ENCODE data around the gene CACFD1.

Gene CACFD1

DNA sequence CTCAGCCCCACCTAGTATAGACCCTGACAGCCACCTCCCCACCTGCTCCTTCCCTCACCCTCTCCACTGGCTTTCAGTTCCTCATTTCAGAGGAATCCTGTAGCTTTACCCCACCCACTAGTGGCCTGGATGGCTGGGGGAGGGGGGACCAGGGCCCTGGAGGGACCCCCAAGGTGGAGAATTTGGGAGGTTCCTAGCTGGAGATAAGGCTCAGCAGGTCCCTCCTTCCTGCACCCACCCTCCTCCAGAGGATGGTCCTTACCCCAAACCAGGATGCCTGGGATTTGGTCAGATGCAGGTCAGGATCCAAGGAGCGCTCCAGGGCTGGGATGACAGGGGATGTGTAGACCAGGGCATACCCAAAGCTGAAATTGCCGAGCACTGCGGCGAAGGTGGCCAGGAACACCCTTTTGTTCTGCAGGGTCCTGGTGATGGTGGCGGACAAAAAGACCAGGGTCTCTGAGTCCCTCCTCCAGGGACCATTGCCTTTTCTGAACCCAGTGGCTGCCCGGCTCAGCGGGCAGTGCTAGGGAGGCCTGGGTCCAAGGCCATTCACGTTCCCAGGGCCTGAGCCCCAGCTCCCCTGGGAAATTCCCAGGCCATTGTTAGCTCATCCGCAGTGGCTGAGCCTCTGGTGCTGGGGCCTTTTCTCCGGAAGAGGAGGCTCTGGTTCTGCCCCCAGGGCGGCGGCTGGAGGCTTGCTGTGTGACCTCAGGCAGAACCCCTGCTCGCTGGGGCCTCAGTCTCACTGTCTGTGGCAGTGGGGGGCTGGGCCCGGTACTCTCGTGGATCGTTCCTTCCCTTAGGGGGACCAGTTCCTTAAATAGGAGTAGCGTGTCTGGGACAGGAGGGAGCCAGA, 18.4 kb downstream of the CACFD1 start:
- Histone ChIP-seq H3K4me3 (ENCODE audit: low read length in 2 of 2) (peak overlapping the region; percentile 71 to 84), H3K27me3 (ENCODE audit: control insufficient read depth in 3 of 3, insufficient read depth in 3 of 3, low read depth in 1 of 3, low read length in 3 of 3) (peaks cover 0 to 15% (median 7%) of the 10 kb centered on the region in 3 experiments), H3K4me1 (ENCODE audit: control insufficient read depth in 2 of 2, insufficient read depth in 1 of 2, low read depth in 1 of 2, low read length in 2 of 2) (peaks cover 10% of the 10 kb centered on the region in 2 donors), H3K14ac (ENCODE audit: low read length) (peak overlapping the region; percentile 97), H3K9me3 (replicated peaks in 1 of 2; ENCODE audit: control insufficient read depth in 2 of 2, insufficient read depth in 1 of 2, low read depth in 1 of 2, low read length in 2 of 2) (no peaks in the 10 kb centered on the region), H3K4ac (ENCODE audit: low read length) (peak overlapping the region; percentile 4), H2BK120ac (ENCODE audit: low read depth, low read length) (peak overlapping the region; percentile 47), H2BK15ac (ENCODE audit: low read length) (peak overlapping the region; percentile 87), H3K23ac (ENCODE audit: low read depth, low read length, poor library complexity) (peak overlapping the region; percentile 73), H3K27ac (replicated peaks; ENCODE audit: low read length) (no peak overlapping the region), H2AFZ (ENCODE audit: low read length) (peak overlapping the region; percentile 100), H3K18ac (ENCODE audit: low read length) (peak overlapping the region; percentile 38), H3K36me3 (replicated peaks in 1 of 2; ENCODE audit: control insufficient read depth in 2 of 2, insufficient read depth in 2 of 2, low read length in 2 of 2) (peaks cover 8 to 36% of the 10 kb centered on the region in 2 donors), H2AK5ac (ENCODE audit: low read depth, low read length) (peak overlapping the region; percentile 88), H3K4me2 (ENCODE audit: insufficient read depth, low read length, poor library complexity, severe bottlenecking) (peak overlapping the region; percentile 94), H2BK5ac (ENCODE audit: low read length) (peak overlapping the region; percentile 90), H4K91ac (ENCODE audit: low read depth, low read length, poor library complexity) (no peak overlapping the region), H3K9ac (ENCODE audit: low read depth, low read length, poor library complexity) (peak overlapping the region; percentile 92), H2BK12ac (ENCODE audit: low read length) (peak overlapping the region; percentile 2), H4K8ac (ENCODE audit: low read depth, low read length) (no peak overlapping the region), H3K79me1 (ENCODE audit: low read depth, low read length) (peaks cover 2% of the 10 kb centered on the region)
- peak; percentile 39 for DNase-seq (ENCODE audit: low spot score)
- whole genome bisulfite sequencing, 2 donors (ENCODE audit: extremely low coverage in 2 of 2, insufficient read length in 2 of 2, insufficient replicate concordance in 1 of 2), result no CpG with 5 or more reads among the region's 17 CpGs

DNA sequence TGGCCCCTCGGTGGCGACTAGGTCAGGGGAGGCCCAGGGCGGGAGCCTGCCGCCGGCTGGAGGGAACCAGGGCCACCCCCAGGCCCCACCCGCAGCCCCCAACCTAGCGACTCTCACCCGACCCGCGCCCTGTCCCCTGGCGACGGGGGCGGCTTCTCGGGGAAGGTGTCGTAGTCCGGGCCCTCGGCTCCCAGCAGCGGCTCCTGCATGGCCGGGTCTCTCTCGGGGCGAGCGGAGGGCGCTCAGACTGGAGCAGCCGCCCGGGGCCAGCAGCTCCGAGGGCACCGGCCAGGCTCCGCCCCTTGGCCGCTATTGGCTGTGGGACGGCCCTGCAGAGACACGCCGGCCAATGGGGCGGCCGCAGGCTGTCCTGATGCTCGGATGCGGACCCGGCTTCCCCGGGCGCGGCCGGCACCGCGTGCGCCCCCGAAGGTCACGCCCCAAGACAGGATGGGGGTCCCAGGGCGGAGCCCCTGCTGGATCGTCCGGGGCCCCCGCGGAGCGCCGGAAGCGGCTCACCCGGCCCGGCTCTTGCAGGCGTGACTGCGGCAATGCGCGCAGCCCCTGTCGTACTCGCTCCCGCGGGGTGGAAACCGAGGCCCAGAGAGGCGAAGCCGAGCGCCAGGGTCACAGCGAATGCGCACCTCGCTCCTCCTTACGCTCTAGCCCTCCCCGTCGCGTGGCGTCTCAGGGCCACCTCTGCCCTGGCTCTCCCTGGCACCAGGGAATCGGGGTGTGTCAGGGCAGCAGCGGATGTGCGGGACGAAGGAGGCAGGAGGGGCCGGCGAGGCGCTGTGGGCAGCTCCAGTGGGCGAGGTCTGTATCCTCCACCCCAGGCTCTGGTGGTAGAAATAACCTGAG, 19.3 kb downstream of the CACFD1 start, which contains the start of gene SLC2A6:
SLC2A6 (minus strand) TSS at position 249 of the 861 bp plus-strand sequence; CDS start at position 209, 40 bp downstream.
- H2BK12ac ChIP-seq (ENCODE audit: low read length), result peak within 1 kb of the TSS; percentile 88
- H3K4me3 ChIP-seq (ENCODE audit: low read length in 2 of 2), result peak within 1 kb of the TSS; percentile 71 to 84
- peak within 1 kb of the TSS; percentile 96 for H3K9ac ChIP-seq (ENCODE audit: low read depth, low read length, poor library complexity)
- peak within 1 kb of the TSS; percentile 88 for H2AK5ac ChIP-seq (ENCODE audit: low read depth, low read length)
- no peak within 1 kb of the TSS for H4K8ac ChIP-seq (ENCODE audit: low read depth, low read length)
- peak within 1 kb of the TSS; percentile 87 for H2BK15ac ChIP-seq (ENCODE audit: low read length)
- peak within 1 kb of the TSS; percentile 83 for H3K23ac ChIP-seq (ENCODE audit: low read depth, low read length, poor library complexity)
- peak within 1 kb of the TSS; percentile 86 for H3K18ac ChIP-seq (ENCODE audit: low read length)
- peaks cover 2% of the 10 kb centered on the region for H3K79me1 ChIP-seq (ENCODE audit: low read depth, low read length)
- WGBS, 2 donors (ENCODE audit: extremely low coverage in 2 of 2, insufficient read length in 2 of 2, insufficient replicate concordance in 1 of 2), result no CpG with 5 or more reads among the region's 84 CpGs
- H4K91ac ChIP-seq (ENCODE audit: low read depth, low read length, poor library complexity), result peak within 1 kb of the TSS; percentile 22
- peak within 1 kb of the TSS; percentile 47 for H2BK120ac ChIP-seq (ENCODE audit: low read depth, low read length)
- no peak within 1 kb of the TSS for H3K27ac ChIP-seq (replicated peaks; ENCODE audit: low read length)
- H3K14ac ChIP-seq (ENCODE audit: low read length), result peak within 1 kb of the TSS; percentile 97
- peak; percentile 85 for DNase-seq (ENCODE audit: low spot score)
- peaks cover 8 to 27% of the 10 kb centered on the region in 2 donors for H3K36me3 ChIP-seq (replicated peaks in 1 of 2; ENCODE audit: control insufficient read depth in 2 of 2, insufficient read depth in 2 of 2, low read length in 2 of 2)
- peaks cover 10% of the 10 kb centered on the region in 2 donors for H3K4me1 ChIP-seq (ENCODE audit: control insufficient read depth in 2 of 2, insufficient read depth in 1 of 2, low read depth in 1 of 2, low read length in 2 of 2)
- peak within 1 kb of the TSS; percentile 100 for H2AFZ ChIP-seq (ENCODE audit: low read length)
- H3K4me2 ChIP-seq (ENCODE audit: insufficient read depth, low read length, poor library complexity, severe bottlenecking), result peak within 1 kb of the TSS; percentile 96
- H3K27me3 ChIP-seq (ENCODE audit: control insufficient read depth in 3 of 3, insufficient read depth in 3 of 3, low read depth in 1 of 3, low read length in 3 of 3), result peaks cover 0 to 22% (median 7%) of the 10 kb centered on the region in 3 experiments
- H2BK5ac ChIP-seq (ENCODE audit: low read length), result peak within 1 kb of the TSS; percentile 90
- H3K4ac ChIP-seq (ENCODE audit: low read length), result peak within 1 kb of the TSS; percentile 4
- no peaks in the 10 kb centered on the region for H3K9me3 ChIP-seq (replicated peaks in 1 of 2; ENCODE audit: control insufficient read depth in 2 of 2, insufficient read depth in 1 of 2, low read depth in 1 of 2, low read length in 2 of 2)

DNA sequence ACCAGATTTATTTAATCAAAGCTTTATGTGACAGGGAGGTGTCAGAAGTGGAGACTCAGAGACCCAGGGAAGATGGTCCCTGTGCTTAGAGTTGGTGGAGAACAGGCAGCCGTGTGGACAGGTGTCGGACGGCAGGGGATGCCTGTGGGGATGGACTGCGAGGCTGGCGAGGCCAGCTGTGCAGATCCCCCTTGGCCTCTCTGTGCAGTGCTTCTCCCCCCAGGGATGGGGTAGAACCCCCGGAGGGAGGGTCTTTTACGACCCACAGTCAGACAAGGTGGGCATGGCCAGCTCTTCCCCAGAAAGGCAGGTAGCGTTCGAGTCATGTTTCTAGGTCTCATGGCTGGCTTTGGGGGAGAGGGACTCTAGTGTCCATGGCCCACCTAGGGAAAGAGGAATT, 23.8 kb downstream of the CACFD1 start:
- DNase-seq (ENCODE audit: low spot score), result no peak
- H2AFZ ChIP-seq (ENCODE audit: low read length), result no peak overlapping the region
- no peak overlapping the region for H3K18ac ChIP-seq (ENCODE audit: low read length)
- H3K4ac ChIP-seq (ENCODE audit: low read length), result no peak overlapping the region
- H2AK5ac ChIP-seq (ENCODE audit: low read depth, low read length), result no peak overlapping the region
- peaks cover 4 to 7% of the 10 kb centered on the region in 2 donors for H3K4me1 ChIP-seq (ENCODE audit: control insufficient read depth in 2 of 2, insufficient read depth in 1 of 2, low read depth in 1 of 2, low read length in 2 of 2)
- peaks cover 0 to 22% (median 7%) of the 10 kb centered on the region in 3 experiments for H3K27me3 ChIP-seq (ENCODE audit: control insufficient read depth in 3 of 3, insufficient read depth in 3 of 3, low read depth in 1 of 3, low read length in 3 of 3)
- H2BK15ac ChIP-seq (ENCODE audit: low read length), result no peak overlapping the region
- no peak overlapping the region for H2BK5ac ChIP-seq (ENCODE audit: low read length)
- no peak overlapping the region for H3K14ac ChIP-seq (ENCODE audit: low read length)
- no peak overlapping the region for H3K23ac ChIP-seq (ENCODE audit: low read depth, low read length, poor library complexity)
- H3K4me3 ChIP-seq (ENCODE audit: low read length in 2 of 2), result no peak overlapping the region
- H3K27ac ChIP-seq (replicated peaks; ENCODE audit: low read length), result no peak overlapping the region
- no peak overlapping the region for H3K4me2 ChIP-seq (ENCODE audit: insufficient read depth, low read length, poor library complexity, severe bottlenecking)
- no peak overlapping the region for H4K91ac ChIP-seq (ENCODE audit: low read depth, low read length, poor library complexity)
- no peaks in the 10 kb centered on the region for H3K9me3 ChIP-seq (replicated peaks in 1 of 2; ENCODE audit: control insufficient read depth in 2 of 2, insufficient read depth in 1 of 2, low read depth in 1 of 2, low read length in 2 of 2)
- H3K36me3 ChIP-seq (replicated peaks in 1 of 2; ENCODE audit: control insufficient read depth in 2 of 2, insufficient read depth in 2 of 2, low read length in 2 of 2), result no peaks in the 10 kb centered on the region
- no peak overlapping the region for H2BK12ac ChIP-seq (ENCODE audit: low read length)
- peak overlapping the region; percentile 45 for H3K9ac ChIP-seq (ENCODE audit: low read depth, low read length, poor library complexity)
- H2BK120ac ChIP-seq (ENCODE audit: low read depth, low read length), result no peak overlapping the region
- WGBS, 2 donors (ENCODE audit: extremely low coverage in 2 of 2, insufficient read length in 2 of 2, insufficient replicate concordance in 1 of 2), result no CpG with 5 or more reads among the region's 9 CpGs
- peaks cover 2% of the 10 kb centered on the region for H3K79me1 ChIP-seq (ENCODE audit: low read depth, low read length)
- H4K8ac ChIP-seq (ENCODE audit: low read depth, low read length), result no peak overlapping the region
